HepG2 (cell line): ENCODE data around the gene ACAP2. TPM values are rescaled to one million over a fixed set of nuclear protein-coding genes. Genes with fewer than 3 reads are reported as not detected.

ENCODE experiments used
- AFF4 ChIP-seq: sonication (generic); formaldehyde crosslinking; IDR thresholded peaks from 2 replicates; pipeline ENCODE4 v1.4.0; 2020; ENCODE audit warnings: missing genetic modification reagents
- HNRNPL ChIP-seq: fragments of 200-400 bp; formaldehyde crosslinking; IDR thresholded peaks from 2 replicates; pipeline ENCODE4 v1.6.1; 2017; ENCODE audit warnings: mild to moderate bottlenecking, low read depth, low read length
- LCORL ChIP-seq, 2 experiments: fragments of 450-650 bp in 1 of 2; sonication (generic) in 1 of 2; formaldehyde crosslinking in 1 of 2; IDR thresholded peaks; 2 replicates each; pipeline versions ENCODE4 v1.5.0 to v1.6.1; 2017 to 2020; ENCODE audit warnings: antibody characterized with exemption in 1 of 2, missing genetic modification reagents in 1 of 2
- MAFG ChIP-seq: sonication (generic); formaldehyde crosslinking; IDR thresholded peaks from 2 replicates; pipeline ENCODE4 v1.5.1; 2020; ENCODE audit warnings: mild to moderate bottlenecking, missing genetic modification reagents
- NFIC ChIP-seq: IDR thresholded peaks from 2 replicates; pipeline ENCODE4 v1.6.1; 2012; ENCODE audit warnings: mild to moderate bottlenecking, low read length, inconsistent platforms
- PCBP2 ChIP-seq: fragments of 200-400 bp; formaldehyde crosslinking; optimal IDR thresholded peaks from 2 replicates; pipeline ENCODE3; 2018; ENCODE audit warnings: low read length, low read depth; ENCODE audit not compliant: poor library complexity, severe bottlenecking
- REPIN1 ChIP-seq: sonication (generic); formaldehyde crosslinking; IDR thresholded peaks from 2 replicates; pipeline ENCODE4 v1.8.0; 2022; ENCODE audit warnings: missing genetic modification reagents, low read depth, mild to moderate bottlenecking, borderline replicate concordance
- SOX5 ChIP-seq: IDR thresholded peaks from 2 replicates; pipeline ENCODE4 v1.6.1; 2016; ENCODE audit warnings: borderline replicate concordance
- SRSF9 ChIP-seq: fragments of 200-400 bp; formaldehyde crosslinking; IDR thresholded peaks from 2 replicates; pipeline ENCODE4 v1.6.1; 2018; ENCODE audit warnings: borderline replicate concordance, mild to moderate bottlenecking, low read depth, low read length; ENCODE audit not compliant: insufficient read depth, poor library complexity, severe bottlenecking
- ZBTB44 ChIP-seq: sonication (generic); formaldehyde crosslinking; IDR thresholded peaks from 2 replicates; pipeline ENCODE4 v1.4.0; 2020; ENCODE audit warnings: missing genetic modification reagents
- ZEB1 ChIP-seq: IDR thresholded peaks from 2 replicates; pipeline ENCODE4 v1.6.1; 2012; ENCODE audit warnings: mild to moderate bottlenecking, low read depth, inconsistent platforms; ENCODE audit not compliant: insufficient replicate concordance
- ZMYM4 ChIP-seq: sonication (generic); formaldehyde crosslinking; IDR thresholded peaks from 2 replicates; pipeline ENCODE4 v1.8.1; 2023; ENCODE audit warnings: mild to moderate bottlenecking, missing genetic modification reagents
- ZNF12 ChIP-seq: sonication (generic); formaldehyde crosslinking; IDR thresholded peaks from 2 replicates; pipeline ENCODE4 v1.5.0; 2020; ENCODE audit warnings: missing genetic modification reagents
- ZNF224 ChIP-seq: sonication (generic); formaldehyde crosslinking; IDR thresholded peaks from 2 replicates; pipeline ENCODE4 v1.5.0; 2020; ENCODE audit warnings: mild to moderate bottlenecking, missing genetic modification reagents
- ZNF260 ChIP-seq: sonication (generic); formaldehyde crosslinking; IDR thresholded peaks from 2 replicates; pipeline ENCODE4 v1.4.0; 2020; ENCODE audit warnings: missing genetic modification reagents, low read depth, mild to moderate bottlenecking, borderline replicate concordance
- ZNF335 ChIP-seq: sonication (generic); formaldehyde crosslinking; IDR thresholded peaks from 2 replicates; pipeline ENCODE4 v1.4.0; 2020; ENCODE audit warnings: missing genetic modification reagents
- ZNF33A ChIP-seq: sonication (generic); formaldehyde crosslinking; IDR thresholded peaks from 2 replicates; pipeline ENCODE4 v1.5.1; 2020; ENCODE audit warnings: missing genetic modification reagents, mild to moderate bottlenecking, moderate library complexity, borderline replicate concordance
- ZNF777 ChIP-seq: sonication (generic); formaldehyde crosslinking; IDR thresholded peaks from 2 replicates; pipeline ENCODE4 v1.4.0; 2020; ENCODE audit warnings: missing genetic modification reagents
- polyA plus RNA-seq, 8 experiments: library from polyadenylated mRNA; depleted of rRNA in 3 of 8; stranded (reverse) in 7 of 8; unstranded in 1 of 8; fragments of >200 nt; fragmentation: Illumina TruSeq in 4 of 8; extraction: Trizol in 4 of 8; gene quantifications; 2 replicates each; pipeline versions ENCODE4 v1.2.1 to v1.2.3, GENCODE V29; 2011 to 2016; ENCODE audit warnings: low read depth in 4 of 8, missing spikeins in 1 of 8, mixed read lengths in 1 of 8; ENCODE audit not compliant: insufficient read depth in 1 of 8
- total RNA-seq, 5 experiments: library from RNA; depleted of rRNA; stranded (reverse); fragments of >200 nt; fragmentation: Illumina TruSeq; extraction: Trizol; gene quantifications; 2 replicates each; pipeline ENCODE4 v1.2.3, GENCODE V29; 2016; ENCODE audit warnings: low read depth in 1 of 5
- TF ChIP-seq, protein P1 (sequence below): sonication (generic); formaldehyde crosslinking; conservative IDR thresholded peaks from 2 replicates; pipeline ENCODE4 v1.8.1; 2023; ENCODE audit warnings: missing genetic modification reagents
- TF ChIP-seq, protein P2 (sequence below): sonication (generic); formaldehyde crosslinking; IDR thresholded peaks from 2 replicates; pipeline ENCODE4 v1.4.0; 2020; ENCODE audit warnings: mild to moderate bottlenecking, low read depth, missing genetic modification reagents

ACAP2 gene
- total and polyA plus RNA-seq, 2 of the 13 experiments (the other 11 are each of a cell fraction or from before 2014, with no cell fraction given) = 7.3 to 23.9 TPM

- no peak for TF ChIP-seq MAFG (CRISPR knock-in tag)
- TF ChIP-seq, protein P1, sequence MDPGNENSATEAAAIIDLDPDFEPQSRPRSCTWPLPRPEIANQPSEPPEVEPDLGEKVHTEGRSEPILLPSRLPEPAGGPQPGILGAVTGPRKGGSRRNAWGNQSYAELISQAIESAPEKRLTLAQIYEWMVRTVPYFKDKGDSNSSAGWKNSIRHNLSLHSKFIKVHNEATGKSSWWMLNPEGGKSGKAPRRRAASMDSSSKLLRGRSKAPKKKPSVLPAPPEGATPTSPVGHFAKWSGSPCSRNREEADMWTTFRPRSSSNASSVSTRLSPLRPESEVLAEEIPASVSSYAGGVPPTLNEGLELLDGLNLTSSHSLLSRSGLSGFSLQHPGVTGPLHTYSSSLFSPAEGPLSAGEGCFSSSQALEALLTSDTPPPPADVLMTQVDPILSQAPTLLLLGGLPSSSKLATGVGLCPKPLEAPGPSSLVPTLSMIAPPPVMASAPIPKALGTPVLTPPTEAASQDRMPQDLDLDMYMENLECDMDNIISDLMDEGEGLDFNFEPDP (CRISPR knock-in tag) = no peak
- TF ChIP-seq PCBP2 = no peak
- TF ChIP-seq SRSF9 = no peak
- no peak for TF ChIP-seq LCORL (IDR thresholded peaks at IDR 0.05)
- peak; percentile 45; the same call in 1 of the 2 replicates for TF ChIP-seq LCORL (CRISPR knock-in tag; IDR thresholded peaks at IDR 0.05)
- TF ChIP-seq SOX5 (CRISPR knock-in tag) = no peak
- peak; percentile 100 for TF ChIP-seq ZNF777 (CRISPR knock-in tag)
- TF ChIP-seq ZNF260 (CRISPR knock-in tag) = no peak
- TF ChIP-seq REPIN1 (CRISPR knock-in tag) = no peak
- TF ChIP-seq ZNF12 = no peak
- no peak for TF ChIP-seq ZNF224 (CRISPR knock-in tag)
- no peak for TF ChIP-seq HNRNPL
- no peak for TF ChIP-seq ZEB1
- TF ChIP-seq ZNF33A (CRISPR knock-in tag) = no peak
- TF ChIP-seq, protein P2, sequence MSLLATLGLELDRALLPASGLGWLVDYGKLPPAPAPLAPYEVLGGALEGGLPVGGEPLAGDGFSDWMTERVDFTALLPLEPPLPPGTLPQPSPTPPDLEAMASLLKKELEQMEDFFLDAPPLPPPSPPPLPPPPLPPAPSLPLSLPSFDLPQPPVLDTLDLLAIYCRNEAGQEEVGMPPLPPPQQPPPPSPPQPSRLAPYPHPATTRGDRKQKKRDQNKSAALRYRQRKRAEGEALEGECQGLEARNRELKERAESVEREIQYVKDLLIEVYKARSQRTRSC (CRISPR knock-in tag) = no peak; the same call in 1 of the 2 replicates
- no peak for TF ChIP-seq ZBTB44 (CRISPR knock-in tag)
- no peak for TF ChIP-seq NFIC
- TF ChIP-seq ZMYM4 (CRISPR knock-in tag) = peak; percentile 78; the same call in 1 of the 2 replicates
- TF ChIP-seq ZNF335 (CRISPR knock-in tag) = no peak
- TF ChIP-seq AFF4 (CRISPR knock-in tag) = no peak
Measured at GRCh38 chr3:195442573-195443390, at the start of gene ACAP2 (continued).
